Measurements from ENCODE around the gene ACTR5. TPM values are rescaled to one million over a fixed set of nuclear protein-coding genes. Genes with fewer than 3 reads are reported as not detected.

Gene ACTR5
- total and polyA plus RNA-seq, 2 of the 13 experiments (the other 11 are each of a cell fraction or from before 2014, with no cell fraction given): 19.5 to 20.5 TPM

GRCh38 chr20:38722683-38723016, 25.6 kb upstream of the ACTR5 start (continued):
- TF ChIP-seq ZNF318 (CRISPR knock-in tag; IDR thresholded peaks at IDR 0.05) (no peak), CSRNP2 (CRISPR knock-in tag; conservative IDR thresholded peaks at IDR 0.05; ENCODE audit: low read depth) (no peak), ZKSCAN8 (CRISPR knock-in tag; IDR thresholded peaks at IDR 0.05; ENCODE audit: borderline replicate concordance) (no peak), DRAP1 (CRISPR knock-in tag; IDR thresholded peaks at IDR 0.05) (no peak), ZNF333 (CRISPR knock-in tag; IDR thresholded peaks at IDR 0.05; ENCODE audit: borderline replicate concordance) (no peak), TBP (CRISPR knock-in tag; IDR thresholded peaks at IDR 0.05) (no peak)
